Nucleus accumbens (tissue), 56 donors: Measurements from ENCODE around the gene PLPPR1.
"Not testable (repeated sequence)": the region's sequence is repeated elsewhere in the genome, so short reads cannot be mapped to it uniquely, and the experiment has no call there.

Source experiments
- DNase-seq, 56 donors: peaks; one replicate each; lab custom pipeline; 2025; lab: John Stamatoyannopoulos, UW

PLPPR1 gene

GRCh38 chr9:101117161-101117560, 88.6 kb downstream of the PLPPR1 start:
- no peak for DNase-seq

- peak in 50 of 56 donors; percentile 7 to 78 (median 39) for DNase-seq
Observed at GRCh38 chr9:101119206-101119819, 90.8 kb downstream of the PLPPR1 start.

- DNase-seq = no peak
Observed at GRCh38 chr9:101121836-101122399, 93.4 kb downstream of the PLPPR1 start.

- DNase-seq = no peak
Observed at GRCh38 chr9:101126556-101126955, 98.0 kb downstream of the PLPPR1 start.

- DNase-seq = not testable (repeated sequence)
Observed at GRCh38 chr9:101127369-101127768, 98.8 kb downstream of the PLPPR1 start.

- DNase-seq = no peak
Observed at GRCh38 chr9:101128623-101129022, 100.1 kb downstream of the PLPPR1 start.

GRCh38 chr9:101130054-101130453, 101.5 kb downstream of the PLPPR1 start:
- DNase-seq = no peak

- DNase-seq = no peak
Observed at GRCh38 chr9:101131326-101131725, 102.8 kb downstream of the PLPPR1 start.

- DNase-seq = no peak
Observed at GRCh38 chr9:101132801-101133200, 104.3 kb downstream of the PLPPR1 start.

GRCh38 chr9:101138509-101138908, 110.0 kb downstream of the PLPPR1 start:
- DNase-seq = no peak

- no peak for DNase-seq
Observed at GRCh38 chr9:101139082-101139481, 110.6 kb downstream of the PLPPR1 start.

GRCh38 chr9:101140764-101141163, 112.2 kb downstream of the PLPPR1 start:
- no peak for DNase-seq

GRCh38 chr9:101146508-101146907, 118.0 kb downstream of the PLPPR1 start:
- DNase-seq = no peak

- DNase-seq = no peak
Observed at GRCh38 chr9:101148344-101148743, 119.8 kb downstream of the PLPPR1 start.

- no peak for DNase-seq
Observed at GRCh38 chr9:101158361-101158760, 129.8 kb downstream of the PLPPR1 start.

GRCh38 chr9:101162231-101162630, 133.7 kb downstream of the PLPPR1 start:
- DNase-seq = peak in 26 of 56 donors; percentile 2 to 64 (median 23)

- no peak for DNase-seq
Observed at GRCh38 chr9:101165131-101165530, 136.6 kb downstream of the PLPPR1 start.

GRCh38 chr9:101167490-101168134, 139.1 kb downstream of the PLPPR1 start:
- DNase-seq = no peak

- DNase-seq = no peak
Observed at GRCh38 chr9:101172616-101173015, 144.1 kb downstream of the PLPPR1 start.

- no peak for DNase-seq
Observed at GRCh38 chr9:101173907-101174306, 145.4 kb downstream of the PLPPR1 start.

- no peak for DNase-seq
Observed at GRCh38 chr9:101176384-101176783, 147.9 kb downstream of the PLPPR1 start.

GRCh38 chr9:101184813-101185278, 156.3 kb downstream of the PLPPR1 start:
- no peak for DNase-seq
